CD4-positive, alpha-beta T cell treated with Interferon alpha-2 for 1 hour (primary cell): ENCODE measurements around the gene AGPAT4.
"Not testable (repeated sequence)": the region's sequence is repeated elsewhere in the genome, so short reads cannot be mapped to it uniquely, and the experiment has no call there.

ENCODE experiments used
- DNase-seq, 2 donors: peaks; one replicate each; pipeline ENCODE4 v3.0.0-alpha.2; 2020 to 2022

The AGPAT4 gene

DNA sequence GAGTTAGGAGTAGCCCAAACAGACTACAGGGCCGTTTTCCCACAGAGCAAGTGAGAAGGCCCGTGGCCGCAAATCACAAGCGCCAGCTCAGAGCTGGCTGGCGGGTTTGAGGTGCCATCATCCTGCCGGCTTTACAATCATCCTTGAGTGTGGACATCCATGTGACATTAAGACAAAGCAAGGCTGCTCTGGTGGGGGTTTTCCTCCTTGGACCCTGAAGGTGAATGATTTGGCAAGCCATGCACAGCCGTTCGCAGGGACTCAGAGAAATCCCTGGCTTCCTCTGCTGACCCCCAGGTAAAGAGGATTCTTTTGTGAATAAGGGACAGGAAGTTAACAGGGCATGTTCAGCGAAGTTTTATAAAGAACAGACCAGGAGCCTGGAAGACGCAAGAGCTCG lies 137.2 kb downstream of the AGPAT4 start:
- DNase-seq: no peak

DNA sequence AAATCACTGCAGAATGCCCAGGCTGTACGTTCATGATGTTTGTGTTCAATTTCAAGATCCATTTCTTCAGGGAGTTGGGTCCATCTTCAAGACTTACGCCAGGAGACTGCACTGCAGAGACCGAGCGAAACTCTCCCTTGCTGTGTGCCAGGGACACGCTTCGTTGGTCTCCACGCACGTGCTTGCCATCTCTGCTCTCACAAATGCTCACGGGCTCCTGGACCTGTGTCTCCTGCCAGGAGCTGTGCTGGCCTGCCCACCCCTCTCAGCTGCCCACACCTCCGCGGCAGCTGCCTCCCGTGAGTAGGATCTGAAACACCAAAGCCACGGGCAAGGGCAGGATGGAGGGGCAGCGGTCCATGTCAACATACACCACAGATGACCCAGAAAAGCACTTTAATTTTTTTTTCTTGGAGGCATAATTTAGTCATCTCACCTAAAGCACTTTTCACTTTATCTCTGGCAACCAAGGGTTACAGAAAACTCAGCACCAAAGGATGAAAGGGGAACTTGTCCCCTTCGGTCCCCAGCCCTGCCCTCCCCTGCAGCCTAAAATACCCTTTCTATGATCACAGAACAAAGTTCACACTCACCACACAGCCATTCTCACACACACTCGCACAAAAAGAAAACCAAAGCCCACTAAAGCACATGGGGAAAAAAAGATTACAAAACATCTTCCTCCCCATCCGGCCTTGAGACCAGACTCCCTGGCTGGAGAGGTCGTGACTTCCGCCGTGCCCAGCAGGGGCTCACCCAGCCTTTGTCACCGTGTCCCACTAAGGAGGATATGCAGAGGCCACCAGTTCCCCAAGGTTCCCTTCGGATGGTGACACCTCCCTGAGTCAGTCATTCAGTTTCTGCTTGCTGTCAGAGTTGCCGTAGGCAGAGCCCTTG lies 137.9 kb downstream of the AGPAT4 start:
- peak in 1 of 2 donors; percentile 14 for DNase-seq

DNA sequence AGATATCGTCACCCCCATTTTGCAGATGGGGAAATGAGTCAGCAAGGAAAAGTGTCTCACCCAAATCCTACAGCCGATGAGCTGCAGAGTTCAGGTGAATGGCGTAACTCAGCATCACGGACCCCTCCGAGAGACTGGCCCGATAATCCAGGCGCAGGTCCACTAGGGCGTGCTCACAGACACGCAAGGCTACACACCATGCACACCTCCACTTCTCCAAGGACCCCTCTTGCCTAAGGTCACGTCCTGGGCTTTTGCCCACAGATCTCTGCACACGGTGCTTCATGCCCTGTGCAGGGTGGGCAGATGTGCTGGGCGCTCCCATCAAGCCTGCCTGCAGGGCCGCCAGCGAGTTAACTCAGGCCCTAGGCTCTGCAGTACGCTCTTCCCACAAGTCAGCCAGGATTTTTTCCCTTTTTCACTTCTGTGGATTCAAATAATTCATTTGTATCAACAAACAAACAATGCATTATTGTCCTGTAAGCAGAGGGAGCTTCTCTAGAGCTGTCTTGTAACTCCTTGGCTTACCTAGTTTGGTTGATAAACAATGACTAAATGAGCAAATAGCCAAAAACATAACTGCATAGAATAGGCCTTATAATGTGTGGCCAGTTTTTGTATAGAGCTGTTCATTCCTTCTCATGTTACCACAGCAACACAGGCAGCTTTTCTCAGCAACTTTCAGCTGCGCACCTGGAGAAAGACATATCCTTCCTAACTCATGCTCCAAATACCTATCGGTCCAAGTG lies 139.1 kb downstream of the AGPAT4 start:
- no peak for DNase-seq

DNA sequence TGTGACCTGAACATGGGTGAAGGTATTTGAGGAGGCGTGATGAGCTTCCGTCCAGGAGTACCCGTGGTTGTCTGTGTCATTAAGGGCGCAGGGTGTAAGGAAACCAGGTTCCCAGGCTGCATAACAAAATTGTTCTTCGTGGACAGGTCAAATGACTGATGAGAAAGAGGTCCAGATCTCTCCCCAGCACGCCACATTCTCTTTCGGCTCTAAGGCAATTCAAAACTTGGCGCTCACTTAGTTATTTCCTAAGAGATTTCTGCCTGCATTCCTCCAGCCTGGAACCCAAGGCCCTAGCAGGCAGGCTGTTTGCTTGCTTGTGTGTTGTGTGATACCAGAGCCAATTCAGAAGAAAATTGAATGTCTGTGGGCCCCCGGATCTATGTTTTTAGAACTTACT lies 139.9 kb downstream of the AGPAT4 start:
- no peak for DNase-seq

DNA sequence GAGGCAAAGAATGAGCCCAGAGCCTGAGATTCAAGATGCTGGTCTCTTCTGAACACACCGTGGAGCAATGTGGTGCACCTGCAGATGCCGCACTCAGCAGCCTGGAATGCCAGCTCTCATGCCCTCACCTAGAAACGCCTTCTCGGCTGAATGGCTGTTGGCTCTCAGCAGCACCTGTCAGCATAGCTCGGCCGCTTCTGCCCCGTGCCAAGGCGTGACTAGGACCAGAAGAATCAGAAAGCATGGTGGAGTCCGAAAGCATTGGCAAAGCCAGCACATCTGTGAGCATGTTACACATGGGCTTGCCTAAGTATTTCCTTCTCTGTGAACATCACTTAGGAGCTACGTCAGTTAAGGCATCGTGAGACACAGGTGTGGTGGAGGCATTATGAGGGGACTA lies 141.5 kb downstream of the AGPAT4 start:
- no peak for DNase-seq

DNA sequence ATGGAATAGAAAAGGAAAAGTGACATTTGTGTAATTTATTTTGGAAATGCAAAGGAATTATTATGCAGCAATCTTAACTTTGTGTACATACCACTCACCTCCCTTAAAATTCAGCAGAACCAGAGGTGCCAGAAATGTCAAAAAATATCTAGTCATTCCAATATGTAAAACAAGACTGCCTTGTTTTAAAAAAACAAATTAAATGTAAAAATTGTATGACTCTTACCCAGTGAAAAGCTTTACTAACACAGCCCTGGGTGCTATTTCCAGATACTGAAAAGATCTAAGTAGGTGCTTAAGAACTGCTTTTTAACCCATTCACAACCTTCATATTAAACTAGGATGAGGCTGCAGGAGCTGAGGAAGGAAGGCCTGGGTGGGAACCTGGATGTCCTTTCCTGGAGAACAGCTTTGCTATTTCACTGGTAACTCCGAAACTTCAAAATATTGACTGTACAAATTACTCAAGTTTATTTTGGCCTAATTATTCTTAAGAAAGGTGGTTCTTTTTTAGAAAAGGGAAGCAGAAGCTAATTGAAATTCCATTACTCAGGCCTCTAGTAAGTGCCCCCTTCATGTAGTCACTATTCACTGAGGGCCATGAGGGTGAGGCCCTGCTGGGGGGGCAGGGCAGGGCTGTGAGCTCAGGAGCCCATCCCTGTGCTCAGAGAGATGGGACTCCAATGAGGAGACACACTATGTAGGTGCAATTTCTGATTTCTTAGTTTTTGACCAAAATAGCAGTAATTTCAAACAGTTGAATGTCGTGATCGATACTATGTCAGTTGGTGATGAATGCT lies 142.7 kb downstream of the AGPAT4 start:
- no peak for DNase-seq

DNA sequence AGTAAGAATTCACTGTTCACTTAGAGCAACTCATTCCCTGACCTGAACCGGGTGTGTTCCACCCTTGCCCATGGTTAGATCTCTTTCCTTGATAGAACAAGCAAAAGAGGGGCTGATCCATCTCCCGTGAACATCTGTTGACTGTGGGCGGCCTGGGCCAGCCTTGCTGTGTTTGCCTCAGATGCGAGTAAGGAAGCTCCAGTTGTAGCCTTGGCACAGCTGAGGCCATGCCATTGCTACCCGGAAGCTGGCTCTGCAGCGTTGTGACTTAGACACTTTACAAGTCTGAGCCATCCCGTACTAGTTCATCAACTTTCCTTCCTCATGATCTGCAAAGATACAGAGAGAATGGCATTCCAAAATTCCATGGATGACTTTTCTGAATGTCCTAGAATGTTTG lies 143.3 kb downstream of the AGPAT4 start:
- DNase-seq: no peak

DNA sequence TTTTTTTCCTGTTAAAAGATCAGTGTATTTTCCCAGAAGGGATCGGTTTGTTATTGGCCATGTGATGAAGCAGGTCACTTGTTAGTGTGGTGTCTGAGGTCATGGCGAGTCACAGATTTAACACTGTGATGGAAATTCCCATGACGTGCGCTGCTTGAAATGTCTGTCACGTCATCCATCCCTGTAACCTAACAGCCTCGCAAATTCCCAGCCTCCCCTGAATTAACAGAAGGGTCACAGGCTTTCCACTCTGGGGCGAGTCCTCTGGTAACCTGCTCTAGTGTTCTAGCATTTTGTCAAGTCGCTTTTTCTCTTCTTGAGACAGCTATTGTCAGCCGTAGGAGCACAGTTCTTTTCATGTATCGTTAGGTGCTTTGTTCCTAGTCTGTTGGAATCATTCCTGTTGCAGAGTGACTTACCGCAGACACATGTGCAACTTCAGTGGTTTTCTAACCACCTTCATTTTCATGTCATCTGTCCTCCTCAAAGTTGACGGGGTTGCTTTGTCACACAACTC lies 145.1 kb downstream of the AGPAT4 start:
- DNase-seq: peak in 1 of 2 donors; percentile 28

DNA sequence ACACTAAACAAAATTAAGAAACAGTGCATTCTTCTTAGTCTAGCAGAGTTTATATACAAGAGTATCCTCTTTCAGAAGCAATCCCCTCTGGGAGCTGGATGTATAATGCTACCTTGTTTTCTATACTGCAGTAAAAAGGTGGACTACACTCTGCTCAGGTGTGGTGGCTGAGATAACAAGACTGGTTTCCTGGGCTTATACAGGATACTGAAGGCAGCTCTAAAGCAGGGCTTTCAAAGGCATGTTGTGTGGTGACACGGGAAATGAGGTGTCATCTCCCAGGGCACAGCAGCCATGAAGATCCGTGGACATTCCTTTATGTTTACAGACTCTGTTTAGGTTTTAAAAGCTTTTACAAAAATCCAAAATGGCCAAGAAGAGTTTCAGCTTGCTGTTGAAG lies 145.6 kb downstream of the AGPAT4 start:
- no peak for DNase-seq

DNA sequence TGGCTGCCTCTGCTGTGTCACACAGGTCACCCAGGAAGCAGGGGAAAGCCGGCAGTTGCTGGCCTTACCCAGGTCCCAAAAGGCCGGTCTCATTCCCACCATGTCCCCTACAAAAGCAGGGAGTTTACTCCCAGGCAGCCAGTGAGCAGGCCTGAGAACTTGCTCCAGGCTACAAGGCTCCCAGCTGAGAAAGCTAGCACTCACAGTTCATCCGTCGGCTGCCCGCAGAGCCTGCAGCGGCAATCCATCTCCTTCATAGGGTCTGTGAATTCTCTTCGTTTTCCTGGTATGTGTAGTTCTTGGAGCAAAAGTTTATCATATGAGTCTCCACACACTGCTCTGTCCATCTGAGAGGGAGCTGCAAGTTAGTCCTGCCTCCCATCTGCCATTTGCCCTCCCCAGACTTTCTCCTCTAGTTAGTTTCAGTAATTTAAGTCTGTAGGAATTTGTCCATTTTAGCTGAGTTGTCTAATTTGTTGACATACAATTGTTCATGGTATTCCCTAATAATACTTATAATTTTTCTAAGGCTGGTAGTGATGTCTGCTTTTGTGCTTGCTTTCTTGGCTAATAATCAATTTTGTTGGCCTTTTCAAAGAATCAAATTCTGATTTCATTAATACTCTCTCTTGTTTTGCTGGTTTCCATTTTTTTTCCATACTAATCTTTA lies 146.7 kb downstream of the AGPAT4 start:
- DNase-seq: no peak

DNA sequence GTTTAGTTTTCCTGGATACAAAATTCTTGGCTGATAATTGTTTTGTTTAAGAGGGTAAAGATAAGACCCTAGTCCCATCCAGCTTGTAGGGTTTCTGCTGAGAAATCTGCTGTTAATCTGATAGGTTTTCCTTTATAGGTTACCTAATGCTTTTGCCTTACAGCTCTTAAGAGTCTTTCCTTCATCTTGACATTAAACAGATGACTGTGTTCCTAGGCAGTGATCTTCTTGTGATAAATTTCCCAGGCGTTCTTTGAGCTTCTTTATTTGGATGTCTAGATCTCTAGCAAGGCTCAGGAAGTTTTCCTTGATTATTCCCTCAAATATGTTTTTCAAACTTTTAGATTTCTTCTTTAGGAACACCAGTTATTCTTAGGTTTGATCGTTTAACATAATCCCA lies 148.3 kb downstream of the AGPAT4 start:
- no peak for DNase-seq

DNA sequence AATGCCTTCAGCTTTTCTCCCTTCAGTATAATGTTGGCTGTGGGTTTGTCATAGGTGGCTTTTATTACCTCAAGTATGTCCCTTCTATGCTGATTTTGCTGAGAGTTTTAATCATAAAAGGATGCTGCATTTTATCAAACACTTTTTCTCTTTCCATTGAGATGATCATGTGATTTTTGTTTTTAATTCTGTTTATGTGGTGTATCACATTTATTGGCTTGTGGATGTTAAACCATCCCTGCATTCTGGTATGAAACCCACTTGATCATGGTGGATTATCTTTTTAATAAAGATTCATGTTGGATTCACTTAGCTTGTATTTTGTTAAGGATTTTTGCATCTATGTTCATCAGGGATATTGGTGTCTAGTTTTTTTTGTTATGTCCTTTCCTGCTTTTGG lies 150.5 kb downstream of the AGPAT4 start:
- DNase-seq: not testable (repeated sequence)

DNA sequence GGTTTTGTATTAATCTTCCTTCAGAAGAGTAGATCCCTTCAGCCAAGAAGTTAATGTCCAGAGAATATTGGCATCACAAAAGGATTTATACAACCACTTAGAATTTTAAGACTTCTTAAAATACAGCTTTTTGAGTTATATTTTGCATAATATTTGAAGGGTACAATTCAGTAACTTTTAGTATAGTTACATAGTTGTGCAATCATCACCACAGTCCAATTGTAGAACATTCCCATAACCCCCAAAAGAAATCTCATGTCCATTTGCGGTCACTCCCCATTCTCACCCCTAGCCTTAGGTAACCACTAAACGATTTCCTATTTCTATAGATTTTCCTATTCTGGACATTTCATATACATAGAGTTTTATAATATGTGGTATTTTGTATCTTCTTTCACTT lies 155.9 kb downstream of the AGPAT4 start:
- no peak for DNase-seq

DNA sequence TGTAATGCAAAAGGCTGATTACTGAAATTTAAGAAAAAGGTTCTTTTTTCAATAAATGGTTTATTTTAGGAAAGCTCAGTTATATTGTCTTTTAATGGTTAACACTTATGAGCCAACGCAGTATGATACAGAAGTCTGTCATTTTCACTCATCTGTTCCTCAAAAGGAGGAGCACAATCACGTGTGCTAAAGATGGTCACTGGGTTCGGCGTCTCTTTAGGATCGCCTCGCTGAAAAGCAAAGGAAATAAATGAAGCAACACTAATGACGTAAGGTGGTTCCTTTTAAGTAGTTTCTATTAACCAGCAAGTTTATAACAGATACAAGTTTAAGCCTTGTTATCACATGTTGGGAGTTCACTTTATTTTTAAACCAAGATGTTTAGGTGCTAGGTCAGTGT lies 156.6 kb downstream of the AGPAT4 start:
- DNase-seq: peak in 1 of 2 donors; percentile 49

DNA sequence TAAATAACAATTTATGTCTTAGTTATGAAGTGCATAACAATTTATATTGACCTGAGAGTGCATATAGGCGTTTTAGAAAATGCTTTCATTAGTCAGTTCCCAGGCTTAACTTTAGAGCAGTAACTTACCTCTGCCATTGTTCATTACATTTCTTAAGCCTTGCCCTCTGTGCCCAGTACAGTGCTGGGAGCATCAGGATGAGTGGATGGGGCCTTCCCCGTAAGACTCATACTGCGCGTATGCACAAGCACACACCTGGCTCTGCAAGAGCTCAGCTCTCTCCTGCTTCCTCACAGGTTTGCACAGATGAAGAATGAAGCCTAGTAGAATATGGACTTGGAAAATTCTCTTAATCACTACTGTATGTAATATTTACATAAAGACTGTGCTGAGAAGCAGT lies 157.3 kb downstream of the AGPAT4 start:
- no peak for DNase-seq

DNA sequence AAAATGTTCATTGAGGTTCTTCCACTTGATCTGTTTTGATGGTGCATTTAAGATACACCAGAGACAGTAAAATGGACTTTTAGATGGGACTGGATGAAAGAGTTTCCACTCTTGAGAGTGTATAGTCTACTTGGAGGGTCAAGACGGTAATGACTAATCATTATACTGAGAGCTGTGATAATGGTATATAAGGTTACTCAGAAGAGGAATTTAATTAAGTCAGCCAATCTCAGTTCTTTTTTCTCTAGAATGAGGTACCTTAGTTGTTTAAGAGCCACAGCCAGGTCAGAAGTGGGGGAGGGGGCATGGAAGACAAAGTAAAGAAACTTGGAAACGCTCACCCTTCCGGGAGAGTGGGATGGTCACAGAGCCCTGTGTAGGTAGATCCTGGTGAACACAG lies 158.4 kb downstream of the AGPAT4 start:
- no peak for DNase-seq

DNA sequence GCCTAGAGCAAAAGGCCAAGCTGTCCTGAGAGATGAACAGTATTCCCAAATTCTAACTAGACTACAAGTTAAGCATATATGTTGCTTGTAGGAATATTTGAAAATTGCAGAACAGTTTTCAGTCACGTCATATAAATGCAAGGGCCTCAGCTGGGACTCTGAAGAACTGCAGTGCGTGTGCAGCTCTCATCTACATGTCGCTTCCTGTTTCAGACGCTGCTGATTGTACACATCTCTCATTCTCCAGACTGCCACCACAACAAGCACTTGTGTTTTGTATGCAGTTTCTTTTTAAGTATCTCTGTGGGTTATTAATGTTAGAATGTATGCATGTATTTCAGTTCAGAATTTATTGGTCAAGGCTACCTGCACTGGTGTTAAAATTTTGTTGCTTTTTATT lies 162.6 kb downstream of the AGPAT4 start:
- peak in 1 of 2 donors; percentile 24 for DNase-seq

DNA sequence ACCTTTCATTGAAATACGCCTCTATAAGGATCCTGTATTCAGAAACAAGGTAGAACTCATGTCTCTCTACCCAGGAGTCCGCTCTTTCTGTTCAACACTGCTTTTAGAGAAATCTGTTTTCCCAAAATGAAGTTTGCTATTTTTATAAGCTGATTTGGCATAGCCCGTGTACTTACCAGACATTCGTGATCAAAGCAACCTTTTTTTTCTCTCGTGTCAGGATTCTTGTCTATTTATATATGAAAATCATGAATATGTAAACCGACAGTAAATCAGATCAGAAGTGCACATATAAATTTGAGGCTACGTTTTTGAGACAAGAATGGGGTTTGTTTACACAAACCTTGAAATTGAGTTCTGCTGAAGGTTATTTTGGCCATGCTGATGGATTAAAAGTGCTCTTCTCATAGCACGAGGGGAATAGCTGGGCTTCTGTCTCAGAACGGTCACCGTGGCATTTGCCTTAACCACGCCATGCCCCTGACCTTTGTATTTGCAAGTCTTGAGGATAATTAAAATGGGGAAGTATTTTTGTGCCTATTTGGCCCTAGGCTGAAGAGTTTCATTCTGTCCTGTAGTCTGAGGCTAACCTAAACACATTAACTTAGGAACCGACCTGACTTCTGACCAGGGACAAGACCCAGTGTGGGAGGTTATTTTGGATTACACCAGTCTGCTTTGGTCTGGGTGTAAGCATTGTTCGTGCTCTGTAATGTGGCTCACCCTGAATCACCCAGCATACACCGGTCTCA lies 163.7 kb downstream of the AGPAT4 start:
- no peak for DNase-seq

DNA sequence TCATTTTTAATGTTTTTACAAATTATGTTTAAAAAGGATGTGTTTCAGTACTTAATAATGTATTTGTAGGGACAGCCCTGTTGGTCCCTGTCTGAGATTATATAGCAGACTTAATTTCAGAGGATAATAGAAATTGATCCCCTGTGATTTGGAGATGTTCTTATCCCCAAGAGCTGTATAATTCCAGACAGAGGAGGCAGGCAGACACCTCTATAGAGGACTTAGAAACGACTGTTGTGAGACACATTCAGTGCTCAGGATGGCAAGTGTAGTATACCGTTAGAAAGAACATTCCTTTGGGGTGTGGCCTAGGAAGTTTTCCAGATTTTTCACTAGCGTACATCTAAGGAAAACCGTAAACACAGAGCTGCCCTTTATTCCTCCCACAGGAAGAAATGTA lies 164.5 kb downstream of the AGPAT4 start:
- no peak for DNase-seq

DNA sequence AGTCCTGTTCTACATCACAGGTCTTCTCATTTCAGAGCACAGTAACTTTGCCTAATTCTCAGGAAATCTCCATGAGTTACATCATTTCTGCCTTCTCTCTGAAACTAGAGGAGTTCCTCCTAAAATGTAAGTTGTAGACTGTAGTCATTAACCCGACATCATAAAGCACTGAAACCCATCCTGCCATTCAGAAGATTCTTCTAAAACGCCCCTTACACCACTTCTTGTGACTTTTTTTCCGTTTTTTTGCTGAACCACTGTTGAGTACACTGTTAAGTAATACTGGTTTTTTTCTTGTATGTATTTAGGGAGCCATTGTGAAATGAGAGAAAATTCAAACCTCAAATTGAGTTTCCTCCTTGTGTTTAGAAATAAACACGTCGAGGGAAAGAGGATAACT lies 164.9 kb downstream of the AGPAT4 start:
- DNase-seq: no peak

DNA sequence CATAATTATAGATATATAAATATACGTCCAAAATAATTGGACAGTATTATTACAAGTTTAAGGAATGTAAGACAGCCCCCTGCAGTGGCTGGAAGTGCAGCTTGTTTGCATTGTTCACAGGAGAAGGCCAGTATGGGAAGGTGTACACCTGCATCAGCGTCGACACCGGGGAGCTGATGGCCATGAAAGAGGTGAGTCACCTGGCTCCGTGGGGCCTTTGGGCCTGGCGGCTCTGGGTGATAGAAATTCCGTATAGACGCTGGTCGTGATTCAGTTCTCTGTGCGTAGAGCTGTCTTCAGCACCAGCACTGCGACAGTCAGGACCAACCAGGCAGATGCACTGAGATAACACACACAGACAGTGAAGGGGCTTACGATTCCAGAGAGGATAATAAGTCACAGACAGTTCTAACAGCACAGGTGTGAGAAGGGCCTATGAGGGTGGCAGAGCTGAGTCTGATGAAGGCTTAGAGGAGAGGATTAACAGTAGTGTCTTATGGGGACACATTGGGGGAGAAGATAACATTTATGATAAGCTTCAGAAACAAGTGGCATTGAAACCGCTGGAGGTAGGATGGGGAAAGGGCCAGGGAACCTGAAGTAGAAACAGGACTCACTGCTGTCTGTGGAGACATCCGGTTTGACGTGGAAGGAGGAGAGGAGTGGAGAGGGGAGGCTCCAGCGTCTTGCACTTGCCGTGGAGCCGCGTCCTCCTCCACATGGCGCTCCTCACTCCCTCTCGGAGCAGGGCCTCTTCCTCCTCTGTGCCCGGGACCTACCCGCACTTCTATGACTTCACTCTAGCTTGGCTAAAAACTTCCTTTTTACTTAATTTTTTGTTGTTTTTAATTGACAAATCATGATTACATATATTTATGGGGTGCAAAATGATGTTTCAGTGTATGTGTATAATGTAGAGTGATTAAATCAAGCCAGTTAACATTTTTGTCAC lies 165.8 kb downstream of the AGPAT4 start:
- no peak for DNase-seq
